ENCODE results near the gene IMMP2L.

The IMMP2L gene

DNA sequence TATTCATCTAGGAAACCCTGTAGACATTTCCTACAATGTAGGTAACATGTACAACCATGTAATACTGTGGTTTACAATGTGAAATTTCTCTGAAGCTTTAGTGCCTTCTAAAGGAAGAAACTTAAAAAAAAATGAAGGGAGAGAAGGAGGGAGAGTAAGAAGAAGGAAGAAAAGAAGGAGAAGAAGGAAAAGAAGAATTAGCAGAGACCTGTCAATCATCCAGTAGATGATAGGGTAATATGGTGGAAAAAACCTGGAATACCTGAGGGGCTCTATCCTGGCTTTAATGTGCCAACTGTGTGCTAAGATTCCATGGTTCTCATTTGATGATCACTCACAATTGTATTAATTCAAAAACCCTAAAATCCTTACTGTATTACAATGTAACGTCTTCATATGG is 474.0 kb downstream of the IMMP2L start:
- Histone ChIP-seq H3K4me3 (replicated peaks; ENCODE audit: low read depth, low read length) (no peak overlapping the region), H3K27me3 (replicated peaks; ENCODE audit: control insufficient read depth, insufficient read depth, low read length) (no peaks in the 10 kb centered on the region), H3K36me3 (ENCODE audit: control insufficient read depth, insufficient read depth, low read length) (no peaks in the 10 kb centered on the region)
- DNase-seq (ENCODE audit: extremely low read depth, insufficient read length), result no peak
- TF ChIP-seq, protein P1, sequence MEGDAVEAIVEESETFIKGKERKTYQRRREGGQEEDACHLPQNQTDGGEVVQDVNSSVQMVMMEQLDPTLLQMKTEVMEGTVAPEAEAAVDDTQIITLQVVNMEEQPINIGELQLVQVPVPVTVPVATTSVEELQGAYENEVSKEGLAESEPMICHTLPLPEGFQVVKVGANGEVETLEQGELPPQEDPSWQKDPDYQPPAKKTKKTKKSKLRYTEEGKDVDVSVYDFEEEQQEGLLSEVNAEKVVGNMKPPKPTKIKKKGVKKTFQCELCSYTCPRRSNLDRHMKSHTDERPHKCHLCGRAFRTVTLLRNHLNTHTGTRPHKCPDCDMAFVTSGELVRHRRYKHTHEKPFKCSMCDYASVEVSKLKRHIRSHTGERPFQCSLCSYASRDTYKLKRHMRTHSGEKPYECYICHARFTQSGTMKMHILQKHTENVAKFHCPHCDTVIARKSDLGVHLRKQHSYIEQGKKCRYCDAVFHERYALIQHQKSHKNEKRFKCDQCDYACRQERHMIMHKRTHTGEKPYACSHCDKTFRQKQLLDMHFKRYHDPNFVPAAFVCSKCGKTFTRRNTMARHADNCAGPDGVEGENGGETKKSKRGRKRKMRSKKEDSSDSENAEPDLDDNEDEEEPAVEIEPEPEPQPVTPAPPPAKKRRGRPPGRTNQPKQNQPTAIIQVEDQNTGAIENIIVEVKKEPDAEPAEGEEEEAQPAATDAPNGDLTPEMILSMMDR (IDR thresholded peaks at IDR 0.05; ENCODE audit: insufficient read depth, low read length, poor library complexity, severe bottlenecking), result no peak

DNA sequence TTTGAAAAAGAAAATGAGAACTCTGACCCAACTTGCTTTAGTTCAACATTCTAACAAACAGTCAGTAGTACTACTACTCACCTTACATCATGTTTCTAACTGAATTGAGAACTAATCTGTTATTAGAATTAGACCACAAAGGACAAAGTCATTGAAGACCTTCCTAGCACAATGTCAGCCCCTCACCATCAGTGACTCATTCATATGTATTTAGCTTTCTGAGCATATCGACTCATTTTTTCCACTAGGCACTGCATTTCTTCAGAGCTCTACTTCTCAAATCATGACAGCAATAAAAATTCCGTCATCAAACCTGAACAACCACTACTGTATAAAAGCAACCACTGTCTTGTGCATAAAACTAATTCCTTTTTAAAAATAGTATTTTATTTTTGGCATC is 475.8 kb downstream of the IMMP2L start:
- TF ChIP-seq, protein P1 (IDR thresholded peaks at IDR 0.05; ENCODE audit: insufficient read depth, low read length, poor library complexity, severe bottlenecking), result no peak
- Histone ChIP-seq H3K36me3 (ENCODE audit: control insufficient read depth, insufficient read depth, low read length) (no peaks in the 10 kb centered on the region), H3K4me3 (replicated peaks; ENCODE audit: low read depth, low read length) (no peak overlapping the region), H3K27me3 (replicated peaks; ENCODE audit: control insufficient read depth, insufficient read depth, low read length) (no peaks in the 10 kb centered on the region)
- DNase-seq (ENCODE audit: extremely low read depth, insufficient read length), result no peak

DNA sequence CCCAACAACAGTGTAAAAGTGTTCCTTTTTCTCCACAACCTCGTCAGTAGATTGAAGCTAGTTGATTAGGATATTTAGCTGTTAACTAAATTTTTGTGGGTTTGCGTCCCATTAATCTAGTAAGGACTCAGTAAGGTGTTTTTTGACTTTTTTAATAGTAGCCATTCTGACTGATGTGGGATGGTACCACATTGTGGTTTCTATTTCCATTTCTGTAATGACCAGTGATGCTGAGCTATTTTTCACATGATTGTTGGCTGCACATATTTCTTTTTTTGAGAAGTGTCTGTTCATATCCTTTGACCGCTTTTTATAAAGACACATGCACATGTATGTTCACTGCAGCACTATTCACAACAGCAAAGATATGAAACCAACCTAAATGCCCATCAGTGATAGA is 476.9 kb downstream of the IMMP2L start:
- DNase-seq (ENCODE audit: extremely low read depth, insufficient read length), result no peak
- Histone ChIP-seq H3K4me3 (replicated peaks; ENCODE audit: low read depth, low read length) (no peak overlapping the region), H3K36me3 (ENCODE audit: control insufficient read depth, insufficient read depth, low read length) (no peaks in the 10 kb centered on the region), H3K27me3 (replicated peaks; ENCODE audit: control insufficient read depth, insufficient read depth, low read length) (no peaks in the 10 kb centered on the region)
- TF ChIP-seq, protein P1 (IDR thresholded peaks at IDR 0.05; ENCODE audit: insufficient read depth, low read length, poor library complexity, severe bottlenecking), result no peak

DNA sequence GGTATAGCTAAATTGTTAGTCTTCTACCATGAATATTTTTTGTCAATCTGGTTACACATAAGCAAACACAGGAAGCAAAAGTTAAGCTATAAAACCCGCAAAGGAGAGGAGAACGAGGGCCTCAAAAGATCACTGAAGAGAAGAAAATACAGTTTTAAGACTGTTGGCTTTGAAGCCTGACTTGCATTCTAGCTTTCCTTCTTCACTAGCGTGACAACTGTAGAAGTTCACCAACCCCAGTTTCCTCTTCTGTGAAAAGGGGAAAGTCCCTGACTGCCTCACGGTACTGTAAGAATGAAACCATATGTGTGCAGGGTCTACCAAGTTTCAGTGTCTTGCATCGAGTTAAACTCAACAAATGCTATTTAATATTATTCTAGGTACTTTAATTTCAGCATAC is 478.9 kb downstream of the IMMP2L start:
- peak; percentile 77 for DNase-seq (ENCODE audit: extremely low read depth, insufficient read length)
- TF ChIP-seq, protein P1 (IDR thresholded peaks at IDR 0.05; ENCODE audit: insufficient read depth, low read length, poor library complexity, severe bottlenecking), result no peak
- Histone ChIP-seq H3K36me3 (ENCODE audit: control insufficient read depth, insufficient read depth, low read length) (no peaks in the 10 kb centered on the region), H3K4me3 (replicated peaks; ENCODE audit: low read depth, low read length) (no peak overlapping the region), H3K27me3 (replicated peaks; ENCODE audit: control insufficient read depth, insufficient read depth, low read length) (no peaks in the 10 kb centered on the region)

DNA sequence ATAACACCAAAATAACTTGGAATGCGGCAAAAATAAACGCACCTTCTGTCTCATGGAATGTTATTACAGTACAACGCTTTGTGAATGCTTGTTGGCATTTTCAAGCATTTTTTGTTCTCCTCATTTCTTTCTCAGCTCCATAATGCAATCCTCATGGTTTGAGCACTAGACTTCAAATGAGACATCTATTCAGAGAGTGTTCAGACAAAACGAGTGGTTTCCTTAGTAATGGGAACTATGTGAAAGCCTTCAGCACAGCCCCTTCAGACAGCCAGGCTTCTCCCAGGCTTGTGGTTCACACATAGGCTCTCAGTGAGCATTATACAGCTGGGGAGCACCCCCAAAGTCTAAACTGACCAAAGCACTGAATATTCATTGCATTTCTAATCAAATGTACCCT is 479.9 kb downstream of the IMMP2L start:
- H3K4me3 ChIP-seq (replicated peaks; ENCODE audit: low read depth, low read length), result no peak overlapping the region

More for the DNA sequence above, 479.9 kb downstream of the IMMP2L start:
- TF ChIP-seq, protein P1 (IDR thresholded peaks at IDR 0.05; ENCODE audit: insufficient read depth, low read length, poor library complexity, severe bottlenecking), result no peak
- H3K36me3 ChIP-seq (ENCODE audit: control insufficient read depth, insufficient read depth, low read length), result no peaks in the 10 kb centered on the region
- no peak for DNase-seq (ENCODE audit: extremely low read depth, insufficient read length)
- no peaks in the 10 kb centered on the region for H3K27me3 ChIP-seq (replicated peaks; ENCODE audit: control insufficient read depth, insufficient read depth, low read length)

Measured in GM06990 (cell line).